ENCODE measurements around the gene CTNNA1.

DNA sequence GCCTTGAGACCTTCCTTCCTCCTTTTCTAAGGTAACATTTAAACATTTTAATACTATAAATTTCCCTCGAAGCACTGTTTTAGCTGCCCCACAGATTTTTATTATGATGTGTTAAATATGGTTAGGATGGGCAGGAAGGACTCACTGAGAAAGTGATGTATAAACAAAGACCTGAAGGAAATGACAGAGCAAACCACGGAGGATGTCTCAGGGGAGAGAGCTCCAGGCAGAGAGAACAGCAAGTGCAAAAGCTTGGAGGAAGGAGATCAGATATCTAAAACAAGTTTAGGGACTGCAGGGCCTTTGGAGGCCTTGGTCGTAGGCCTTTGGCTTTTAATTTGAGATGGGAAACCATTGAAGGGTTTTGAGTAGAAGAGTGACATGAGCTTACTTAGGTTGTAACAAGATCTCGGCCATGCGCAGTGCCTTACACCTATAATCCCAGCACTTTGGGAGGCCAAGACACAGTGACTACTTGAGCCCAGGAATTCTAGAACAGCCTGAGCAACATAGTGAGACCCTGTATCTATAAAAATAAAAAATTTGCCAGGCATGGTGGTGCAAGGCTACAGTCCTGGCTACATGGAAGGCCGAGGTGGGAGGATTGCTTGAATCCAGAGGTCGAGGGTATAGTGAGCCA, 157.4 kb downstream of the CTNNA1 start:
- TF ChIP-seq CTCF (IDR thresholded peaks at IDR 0.05 in 4 of 5, conservative IDR thresholded peaks at IDR 0.05 in 1 of 5) (no peak), POLR2A (IDR thresholded peaks at IDR 0.05) (no peak)
